Esophagus squamous epithelium (tissue), 4 donors: ENCODE results near the gene MSRB1.

Experiments
- POLR2A ChIP-seq, 4 donors: fragments of 450-650 bp; IDR thresholded peaks; one replicate each; pipeline ENCODE4 v1.6.1; 2017; ENCODE audit warnings: antibody characterized with exemption in 4 of 4, mild to moderate bottlenecking in 4 of 4, moderate library complexity in 3 of 4
- TF ChIP-seq, protein P1 (sequence below), 6 experiments: fragments of 450-650 bp in 4 of 6; fragments of 200-600 bp in 2 of 6; sonication (generic) in 2 of 6; IDR thresholded peaks; one replicate each; pipeline ENCODE4 v1.5.1; 2016 to 2019; ENCODE audit warnings: antibody characterized with exemption in 6 of 6, mild to moderate bottlenecking in 4 of 6, moderate library complexity in 4 of 6

DNA sequence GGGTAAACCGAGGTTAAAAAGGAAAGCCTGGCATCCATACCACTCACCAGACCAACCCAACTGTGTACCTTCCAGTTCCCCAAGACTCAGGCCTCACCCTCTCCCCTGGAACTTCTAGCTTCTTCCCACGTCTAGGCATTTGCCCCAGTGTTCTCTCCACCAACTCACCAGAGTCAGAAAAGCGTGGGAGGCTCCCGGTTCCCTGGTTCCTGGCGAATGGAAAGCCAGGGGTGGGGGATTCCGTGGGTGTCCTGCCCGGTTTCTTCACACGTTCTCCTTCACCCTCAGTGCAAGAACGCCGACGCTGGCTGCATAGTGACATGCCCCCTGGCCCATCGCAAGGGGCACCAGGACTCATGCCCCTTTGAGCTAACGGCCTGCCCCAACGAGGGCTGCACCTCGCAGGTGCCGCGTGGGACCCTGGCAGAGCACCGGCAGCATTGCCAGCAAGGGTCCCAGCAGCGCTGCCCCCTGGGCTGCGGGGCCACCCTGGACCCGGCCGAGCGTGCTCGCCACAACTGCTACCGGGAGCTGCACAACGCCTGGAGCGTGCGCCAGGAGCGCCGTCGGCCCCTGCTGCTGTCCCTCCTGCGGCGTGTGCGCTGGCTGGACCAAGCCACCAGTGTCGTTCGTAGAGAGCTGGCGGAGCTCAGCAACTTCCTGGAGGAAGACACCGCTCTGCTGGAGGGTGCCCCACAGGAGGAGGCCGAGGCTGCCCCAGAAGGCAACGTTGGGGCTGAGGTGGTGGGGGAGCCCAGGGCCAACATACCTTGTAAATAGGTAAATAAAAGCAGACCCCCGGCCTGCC lies 25.4 kb upstream of the MSRB1 start:
- TF ChIP-seq, protein P1, sequence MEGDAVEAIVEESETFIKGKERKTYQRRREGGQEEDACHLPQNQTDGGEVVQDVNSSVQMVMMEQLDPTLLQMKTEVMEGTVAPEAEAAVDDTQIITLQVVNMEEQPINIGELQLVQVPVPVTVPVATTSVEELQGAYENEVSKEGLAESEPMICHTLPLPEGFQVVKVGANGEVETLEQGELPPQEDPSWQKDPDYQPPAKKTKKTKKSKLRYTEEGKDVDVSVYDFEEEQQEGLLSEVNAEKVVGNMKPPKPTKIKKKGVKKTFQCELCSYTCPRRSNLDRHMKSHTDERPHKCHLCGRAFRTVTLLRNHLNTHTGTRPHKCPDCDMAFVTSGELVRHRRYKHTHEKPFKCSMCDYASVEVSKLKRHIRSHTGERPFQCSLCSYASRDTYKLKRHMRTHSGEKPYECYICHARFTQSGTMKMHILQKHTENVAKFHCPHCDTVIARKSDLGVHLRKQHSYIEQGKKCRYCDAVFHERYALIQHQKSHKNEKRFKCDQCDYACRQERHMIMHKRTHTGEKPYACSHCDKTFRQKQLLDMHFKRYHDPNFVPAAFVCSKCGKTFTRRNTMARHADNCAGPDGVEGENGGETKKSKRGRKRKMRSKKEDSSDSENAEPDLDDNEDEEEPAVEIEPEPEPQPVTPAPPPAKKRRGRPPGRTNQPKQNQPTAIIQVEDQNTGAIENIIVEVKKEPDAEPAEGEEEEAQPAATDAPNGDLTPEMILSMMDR (IDR thresholded peaks at IDR 0.05) = no peak
- TF ChIP-seq POLR2A (IDR thresholded peaks at IDR 0.05) = no peak
